ENCODE measurements around the gene TMEM91. TPM values are rescaled to one million over a fixed set of nuclear protein-coding genes. Genes with fewer than 3 reads are reported as not detected.
A peak's percentile ranks its signal among the peaks of the same experiment; 100 is the strongest.

Gene TMEM91
- total and polyA plus RNA-seq, 2 experiments from 2014 or later: 9.3 to 10.6 TPM

DNA sequence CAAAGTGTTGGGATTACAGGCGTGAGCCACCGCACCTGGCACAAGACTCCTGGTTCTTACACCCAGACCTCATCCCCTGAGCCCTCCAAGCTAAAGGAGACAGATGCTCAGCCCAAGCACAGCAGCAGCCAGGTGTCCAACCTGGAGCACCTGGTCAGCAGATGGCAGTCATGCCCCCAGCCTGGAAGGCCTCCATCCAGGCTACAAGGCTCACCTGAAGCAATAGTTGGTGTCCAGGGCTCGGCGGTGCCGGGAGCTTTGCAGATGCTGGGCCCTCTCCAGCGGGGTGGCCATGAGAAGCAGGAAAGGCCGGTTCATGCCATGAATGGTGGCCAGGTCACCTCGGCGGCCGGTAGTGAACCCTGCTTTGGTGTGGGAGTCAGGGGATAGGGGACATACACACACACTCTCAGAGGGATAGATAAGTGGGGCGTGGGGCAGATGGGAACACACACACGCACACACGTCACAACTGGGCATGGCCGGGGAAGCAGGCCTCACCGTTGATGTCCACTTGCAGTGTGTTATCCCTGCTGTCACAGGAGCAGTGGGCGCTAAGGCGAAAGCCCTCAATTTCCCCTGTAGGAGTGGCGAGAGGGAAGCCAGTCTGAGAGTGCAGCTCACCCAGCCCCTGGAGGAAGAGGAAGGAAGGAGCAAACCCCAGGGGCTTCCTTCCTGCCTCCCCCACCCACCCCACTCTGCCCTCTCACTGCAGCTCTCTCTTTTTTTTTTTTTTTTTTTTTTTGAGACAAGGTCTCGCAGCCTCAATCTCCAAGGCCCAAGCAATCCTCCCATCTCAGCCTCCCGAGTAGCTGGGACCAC is 34.5 kb upstream of the TMEM91 start:
- Mint-ChIP-seq H3K27me3 (ENCODE audit: insufficient read depth, low read depth, poor library complexity) (peaks cover 7% of the 10 kb centered on the region), H3K4me1 (no peaks in the 10 kb centered on the region), H3K4me3 (no peak overlapping the region), H3K27ac (no peak overlapping the region), H3K36me3 (ENCODE audit: low read depth) (no peaks in the 10 kb centered on the region), H3K9me3 (no peaks in the 10 kb centered on the region)
- H4K20me1 ChIP-seq (replicated peaks; ENCODE audit: insufficient read depth): no peaks in the 10 kb centered on the region
- peak; percentile 65 for DNase-seq (ENCODE audit: low spot score)
- H2AFZ ChIP-seq: no peak overlapping the region
- ATAC-seq: peak; percentile 95
- no peaks in the 10 kb centered on the region for H3F3A ChIP-seq (replicated peaks; ENCODE audit: low read depth)
- no peak overlapping the region for H3K4me2 ChIP-seq
- no peaks in the 10 kb centered on the region for H3K36me3 ChIP-seq (ENCODE audit: insufficient read depth)
- H3K4me3 ChIP-seq: no peak overlapping the region
- no peaks in the 10 kb centered on the region for H3K79me2 ChIP-seq (replicated peaks; ENCODE audit: insufficient read depth)
- H3K9me2 ChIP-seq (ENCODE audit: insufficient read depth): no peaks in the 10 kb centered on the region
- TF ChIP-seq, protein P1, sequence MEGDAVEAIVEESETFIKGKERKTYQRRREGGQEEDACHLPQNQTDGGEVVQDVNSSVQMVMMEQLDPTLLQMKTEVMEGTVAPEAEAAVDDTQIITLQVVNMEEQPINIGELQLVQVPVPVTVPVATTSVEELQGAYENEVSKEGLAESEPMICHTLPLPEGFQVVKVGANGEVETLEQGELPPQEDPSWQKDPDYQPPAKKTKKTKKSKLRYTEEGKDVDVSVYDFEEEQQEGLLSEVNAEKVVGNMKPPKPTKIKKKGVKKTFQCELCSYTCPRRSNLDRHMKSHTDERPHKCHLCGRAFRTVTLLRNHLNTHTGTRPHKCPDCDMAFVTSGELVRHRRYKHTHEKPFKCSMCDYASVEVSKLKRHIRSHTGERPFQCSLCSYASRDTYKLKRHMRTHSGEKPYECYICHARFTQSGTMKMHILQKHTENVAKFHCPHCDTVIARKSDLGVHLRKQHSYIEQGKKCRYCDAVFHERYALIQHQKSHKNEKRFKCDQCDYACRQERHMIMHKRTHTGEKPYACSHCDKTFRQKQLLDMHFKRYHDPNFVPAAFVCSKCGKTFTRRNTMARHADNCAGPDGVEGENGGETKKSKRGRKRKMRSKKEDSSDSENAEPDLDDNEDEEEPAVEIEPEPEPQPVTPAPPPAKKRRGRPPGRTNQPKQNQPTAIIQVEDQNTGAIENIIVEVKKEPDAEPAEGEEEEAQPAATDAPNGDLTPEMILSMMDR (conservative IDR thresholded peaks at IDR 0.05; ENCODE audit: low read depth in 2 of 2): peak; percentile 41 to 80; a peak in 3 of 4 replicates
- TF ChIP-seq, protein P2, sequence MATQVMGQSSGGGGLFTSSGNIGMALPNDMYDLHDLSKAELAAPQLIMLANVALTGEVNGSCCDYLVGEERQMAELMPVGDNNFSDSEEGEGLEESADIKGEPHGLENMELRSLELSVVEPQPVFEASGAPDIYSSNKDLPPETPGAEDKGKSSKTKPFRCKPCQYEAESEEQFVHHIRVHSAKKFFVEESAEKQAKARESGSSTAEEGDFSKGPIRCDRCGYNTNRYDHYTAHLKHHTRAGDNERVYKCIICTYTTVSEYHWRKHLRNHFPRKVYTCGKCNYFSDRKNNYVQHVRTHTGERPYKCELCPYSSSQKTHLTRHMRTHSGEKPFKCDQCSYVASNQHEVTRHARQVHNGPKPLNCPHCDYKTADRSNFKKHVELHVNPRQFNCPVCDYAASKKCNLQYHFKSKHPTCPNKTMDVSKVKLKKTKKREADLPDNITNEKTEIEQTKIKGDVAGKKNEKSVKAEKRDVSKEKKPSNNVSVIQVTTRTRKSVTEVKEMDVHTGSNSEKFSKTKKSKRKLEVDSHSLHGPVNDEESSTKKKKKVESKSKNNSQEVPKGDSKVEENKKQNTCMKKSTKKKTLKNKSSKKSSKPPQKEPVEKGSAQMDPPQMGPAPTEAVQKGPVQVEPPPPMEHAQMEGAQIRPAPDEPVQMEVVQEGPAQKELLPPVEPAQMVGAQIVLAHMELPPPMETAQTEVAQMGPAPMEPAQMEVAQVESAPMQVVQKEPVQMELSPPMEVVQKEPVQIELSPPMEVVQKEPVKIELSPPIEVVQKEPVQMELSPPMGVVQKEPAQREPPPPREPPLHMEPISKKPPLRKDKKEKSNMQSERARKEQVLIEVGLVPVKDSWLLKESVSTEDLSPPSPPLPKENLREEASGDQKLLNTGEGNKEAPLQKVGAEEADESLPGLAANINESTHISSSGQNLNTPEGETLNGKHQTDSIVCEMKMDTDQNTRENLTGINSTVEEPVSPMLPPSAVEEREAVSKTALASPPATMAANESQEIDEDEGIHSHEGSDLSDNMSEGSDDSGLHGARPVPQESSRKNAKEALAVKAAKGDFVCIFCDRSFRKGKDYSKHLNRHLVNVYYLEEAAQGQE (IDR thresholded peaks at IDR 0.05; ENCODE audit: unreplicated experiment): no peak
- H3K27me3 ChIP-seq (ENCODE audit: insufficient read depth): no peaks in the 10 kb centered on the region
- no peaks in the 10 kb centered on the region for H3K4me1 ChIP-seq (ENCODE audit: insufficient read depth)
- H3K27ac ChIP-seq (ENCODE audit: low read depth): no peak overlapping the region

DNA sequence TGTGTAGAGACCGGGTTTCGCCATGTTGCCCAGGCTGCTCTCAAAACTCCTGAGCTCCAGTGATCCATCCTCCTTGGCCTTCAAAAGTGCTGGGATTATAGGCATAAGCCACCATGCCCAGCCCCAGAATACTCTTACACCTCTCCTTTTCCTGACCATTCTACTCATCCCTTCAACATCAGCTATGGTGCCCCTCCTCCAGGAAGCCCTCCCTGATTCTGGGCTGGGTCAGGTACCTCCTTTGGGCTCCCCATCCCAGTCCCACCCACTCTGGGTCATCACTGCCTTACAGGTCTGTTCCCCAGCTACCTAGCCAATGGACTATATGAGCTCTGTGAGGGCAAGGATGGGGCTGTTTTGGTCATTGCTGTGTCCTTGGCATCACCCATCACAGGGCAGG is 32.2 kb upstream of the TMEM91 start:
- no peaks in the 10 kb centered on the region for H3K4me1 Mint-ChIP-seq
- Histone ChIP-seq H3K36me3 (ENCODE audit: insufficient read depth) (no peaks in the 10 kb centered on the region), H3K27ac (ENCODE audit: low read depth) (no peak overlapping the region), H2AFZ (no peak overlapping the region), H3K4me1 (ENCODE audit: insufficient read depth) (no peaks in the 10 kb centered on the region), H3K4me3 (no peak overlapping the region), H4K20me1 (replicated peaks; ENCODE audit: insufficient read depth) (no peaks in the 10 kb centered on the region), H3K79me2 (replicated peaks; ENCODE audit: insufficient read depth) (no peaks in the 10 kb centered on the region), H3K27me3 (ENCODE audit: insufficient read depth) (no peaks in the 10 kb centered on the region), H3K9me2 (ENCODE audit: insufficient read depth) (no peaks in the 10 kb centered on the region), H3F3A (replicated peaks; ENCODE audit: low read depth) (no peaks in the 10 kb centered on the region), H3K4me2 (no peak overlapping the region)
- peaks cover 7% of the 10 kb centered on the region for H3K27me3 Mint-ChIP-seq (ENCODE audit: insufficient read depth, low read depth, poor library complexity)
- no peak overlapping the region for H3K27ac Mint-ChIP-seq
- no peak for ATAC-seq
- H3K9me3 Mint-ChIP-seq: no peaks in the 10 kb centered on the region
- no peak for DNase-seq (ENCODE audit: low spot score)
- H3K36me3 Mint-ChIP-seq (ENCODE audit: low read depth): peaks cover 2% of the 10 kb centered on the region; the same call in 1 of the 3 replicates
- H3K4me3 Mint-ChIP-seq: no peak overlapping the region
- TF ChIP-seq EZH2 (IDR thresholded peaks at IDR 0.05; ENCODE audit: low read depth, unreplicated experiment) (no peak), POLR2AphosphoS5 (IDR thresholded peaks at IDR 0.05; ENCODE audit: low read depth) (no peak), CREB1 (CRISPR knock-in tag; IDR thresholded peaks at IDR 0.05; ENCODE audit: low read depth) (no peak), STAT1 (IDR thresholded peaks at IDR 0.05; ENCODE audit: unreplicated experiment) (no peak), EZH2phosphoT487 (IDR thresholded peaks at IDR 0.05; ENCODE audit: unreplicated experiment) (no peak), ZNF114 (CRISPR knock-in tag; IDR thresholded peaks at IDR 0.05) (no peak), ZNF331 (CRISPR knock-in tag; IDR thresholded peaks at IDR 0.05; ENCODE audit: low read depth) (no peak)
- TF ChIP-seq, protein P2 (IDR thresholded peaks at IDR 0.05; ENCODE audit: unreplicated experiment): no peak
- TF ChIP-seq, protein P1 (conservative IDR thresholded peaks at IDR 0.05; ENCODE audit: low read depth in 2 of 2): no peak

Data from GM23338 (cell line).